HepG2 (cell line): ENCODE results near the gene TRIM44. TPM values are rescaled to one million over a fixed set of nuclear protein-coding genes. Genes with fewer than 3 reads are reported as not detected.

Experiments
- CCAR2 ChIP-seq: fragments of 200-400 bp; formaldehyde crosslinking; optimal IDR thresholded peaks from 2 replicates; pipeline ENCODE3; 2018; ENCODE audit warnings: low read depth, mild to moderate bottlenecking, low read length, moderate library complexity
- E2F5 ChIP-seq: sonication (generic); formaldehyde crosslinking; conservative IDR thresholded peaks from 2 replicates; pipeline ENCODE4 v1.4.0; 2020; ENCODE audit warnings: missing genetic modification reagents
- EP300 ChIP-seq, 3 experiments: sonication (generic) in 1 of 3; formaldehyde crosslinking in 1 of 3; IDR thresholded peaks; 2 replicates each; pipeline versions ENCODE4 v1.5.1 to v1.6.1; 2011 to 2020; ENCODE audit warnings: low read depth in 2 of 3, low read length in 2 of 3, borderline replicate concordance in 1 of 3, improper control_type of control experiment in 1 of 3, mild to moderate bottlenecking in 1 of 3, missing genetic modification reagents in 1 of 3, moderate library complexity in 1 of 3
- FOXA1 ChIP-seq, 2 experiments: fragments of 450-650 bp in 1 of 2; sonication (generic) in 1 of 2; formaldehyde crosslinking in 1 of 2; IDR thresholded peaks; 2 replicates each; pipeline versions ENCODE4 v1.4.0 to v1.6.1; 2016 to 2020; ENCODE audit warnings: missing genetic modification reagents in 1 of 2
- FOXA3 ChIP-seq: IDR thresholded peaks from 2 replicates; pipeline ENCODE4 v1.6.1; 2016; ENCODE audit warnings: missing genetic modification reagents, missing compliant biosample characterization
- HMG20B ChIP-seq: conservative IDR thresholded peaks from 2 replicates; pipeline ENCODE4 v1.6.1; 2016; ENCODE audit warnings: missing genetic modification reagents, missing compliant biosample characterization
- ISL2 ChIP-seq: sonication (generic); formaldehyde crosslinking; IDR thresholded peaks from 2 replicates; pipeline ENCODE4 v1.5.0; 2020; ENCODE audit warnings: missing genetic modification reagents
- MTERF4 ChIP-seq: sonication (generic); formaldehyde crosslinking; IDR thresholded peaks from 2 replicates; pipeline ENCODE4 v1.8.0; 2023; ENCODE audit warnings: mild to moderate bottlenecking, missing genetic modification reagents
- MXD3 ChIP-seq: IDR thresholded peaks from 2 replicates; pipeline ENCODE4 v1.6.1; 2016; ENCODE audit warnings: mild to moderate bottlenecking, missing biosample characterization, missing genetic modification reagents
- NFAT5 ChIP-seq: sonication (generic); formaldehyde crosslinking; IDR thresholded peaks from 2 replicates; pipeline ENCODE4 v1.4.0; 2020; ENCODE audit warnings: missing genetic modification reagents
- RARG ChIP-seq: sonication (generic); formaldehyde crosslinking; IDR thresholded peaks from 2 replicates; pipeline ENCODE4 v1.4.0; 2020; ENCODE audit warnings: low read depth, mild to moderate bottlenecking, missing genetic modification reagents
- SRF ChIP-seq: IDR thresholded peaks from 2 replicates; pipeline ENCODE4 v1.6.1; 2011; ENCODE audit warnings: mild to moderate bottlenecking, low read depth, low read length, moderate library complexity
- TAF1 ChIP-seq: sonication (generic); formaldehyde crosslinking; IDR thresholded peaks from 2 replicates; pipeline ENCODE4 v1.4.0; 2020; ENCODE audit warnings: missing genetic modification reagents
- TP53 ChIP-seq: sonication (generic); formaldehyde crosslinking; conservative IDR thresholded peaks from 2 replicates; pipeline ENCODE4 v1.4.0; 2020; ENCODE audit warnings: missing genetic modification reagents
- ZBTB37 ChIP-seq: sonication (generic); formaldehyde crosslinking; IDR thresholded peaks from 2 replicates; pipeline ENCODE4 v1.4.0; 2020; ENCODE audit warnings: mild to moderate bottlenecking, missing genetic modification reagents
- ZKSCAN5 ChIP-seq: sonication (generic); formaldehyde crosslinking; IDR thresholded peaks from 2 replicates; pipeline ENCODE4 v1.5.1; 2020; ENCODE audit warnings: mild to moderate bottlenecking, missing genetic modification reagents
- ZNF513 ChIP-seq: sonication (generic); formaldehyde crosslinking; conservative IDR thresholded peaks from 2 replicates; pipeline ENCODE4 v1.5.0; 2020; ENCODE audit warnings: missing genetic modification reagents
- ZNF746 ChIP-seq: sonication (generic); formaldehyde crosslinking; IDR thresholded peaks from 2 replicates; pipeline ENCODE4 v1.8.0; 2022; ENCODE audit warnings: mild to moderate bottlenecking, missing genetic modification reagents
- polyA plus RNA-seq, 8 experiments: library from polyadenylated mRNA; depleted of rRNA in 3 of 8; stranded (reverse) in 7 of 8; unstranded in 1 of 8; fragments of >200 nt; fragmentation: Illumina TruSeq in 4 of 8; extraction: Trizol in 4 of 8; gene quantifications; 2 replicates each; pipeline versions ENCODE4 v1.2.1 to v1.2.3, GENCODE V29; 2011 to 2016; ENCODE audit warnings: low read depth in 4 of 8, missing spikeins in 1 of 8, mixed read lengths in 1 of 8; ENCODE audit not compliant: insufficient read depth in 1 of 8
- total RNA-seq, 5 experiments: library from RNA; depleted of rRNA; stranded (reverse); fragments of >200 nt; fragmentation: Illumina TruSeq; extraction: Trizol; gene quantifications; 2 replicates each; pipeline ENCODE4 v1.2.3, GENCODE V29; 2016; ENCODE audit warnings: low read depth in 1 of 5

Gene TRIM44
- total and polyA plus RNA-seq, 2 of the 13 experiments (the other 11 are each of a cell fraction or from before 2014, with no cell fraction given) = 22.7 to 50.3 TPM

GRCh38 chr11:35662061-35662648, 420 bp upstream of the TRIM44 start (continued):
- TF ChIP-seq MXD3 (CRISPR knock-in tag) (no peak), TP53 (CRISPR knock-in tag) (0 out of 2 replicates have a peak, but pooled peaks have one; percentile 76), EP300 (IDR thresholded peaks at IDR 0.05; ENCODE audit: low read depth in 2 of 2, low read length in 2 of 2) (peak in 1 of 2 experiments; percentile 89; a peak in 2 of 4 replicates), EP300 (CRISPR knock-in tag; IDR thresholded peaks at IDR 0.05; ENCODE audit: borderline replicate concordance) (peak; percentile 77), ZNF513 (CRISPR knock-in tag) (no peak), FOXA3 (CRISPR knock-in tag) (peak; percentile 96), E2F5 (CRISPR knock-in tag) (no peak), SRF (no peak), RARG (CRISPR knock-in tag) (no peak), FOXA1 (IDR thresholded peaks at IDR 0.05) (peak; percentile 88), FOXA1 (CRISPR knock-in tag; IDR thresholded peaks at IDR 0.05) (peak; percentile 97), MTERF4 (no peak), ISL2 (CRISPR knock-in tag) (peak; percentile 75; the same call in 1 of the 2 replicates), HMG20B (CRISPR knock-in tag) (peak; percentile 94), ZNF746 (CRISPR knock-in tag) (peak; percentile 61; the same call in 1 of the 2 replicates), TAF1 (CRISPR knock-in tag) (no peak), ZKSCAN5 (CRISPR knock-in tag) (no peak), CCAR2 (no peak), NFAT5 (CRISPR knock-in tag) (no peak), ZBTB37 (CRISPR knock-in tag) (no peak)
